ENCODE data around the gene USP20. TPM values are rescaled to one million over a fixed set of nuclear protein-coding genes. Genes with fewer than 3 reads are reported as not detected.

USP20 gene
- total and polyA plus RNA-seq, 10 of the 15 experiments (the other 5 are each of a cell fraction or from before 2014, with no cell fraction given), result 0.66 to 23.3 (median 11.0) TPM

DNA sequence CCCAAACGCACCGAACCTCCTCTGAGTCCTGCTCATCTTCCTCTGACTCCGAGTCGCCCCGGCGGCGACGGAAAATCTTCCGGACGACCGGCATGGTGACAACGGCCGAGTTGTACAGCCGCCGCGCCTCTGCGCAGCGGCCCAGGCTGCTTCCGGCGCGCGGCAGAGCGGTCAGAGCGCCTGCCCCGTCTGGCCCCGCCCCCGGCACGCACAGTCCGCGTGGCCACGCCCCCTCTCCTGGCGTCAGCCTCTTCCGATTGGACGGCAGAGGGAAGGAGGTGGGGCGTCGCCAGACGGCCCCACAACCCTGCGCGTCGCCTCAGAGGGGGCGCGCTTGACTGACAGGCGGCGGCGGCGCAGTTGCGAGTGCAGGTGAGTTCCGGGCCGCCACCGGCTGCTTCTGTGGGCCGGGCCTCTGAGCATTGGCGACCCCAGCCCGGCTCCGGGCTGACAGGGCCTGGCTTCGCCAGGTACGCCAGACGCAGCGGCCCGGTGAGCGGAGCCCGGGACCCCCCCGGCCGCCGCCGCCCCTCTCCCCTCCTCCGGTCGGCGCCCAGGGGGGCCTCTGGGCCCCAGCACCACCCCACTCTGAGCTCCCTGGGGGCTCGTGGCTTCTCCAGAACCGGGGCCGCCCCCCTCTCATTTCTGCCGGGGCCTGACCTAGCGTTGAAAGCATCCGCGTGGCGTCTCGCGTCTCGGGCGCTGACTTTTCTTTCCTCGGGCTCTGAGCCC lies at the start of gene USP20, which contains the start of gene C9orf78 (continued):
- TF ChIP-seq, protein P1, sequence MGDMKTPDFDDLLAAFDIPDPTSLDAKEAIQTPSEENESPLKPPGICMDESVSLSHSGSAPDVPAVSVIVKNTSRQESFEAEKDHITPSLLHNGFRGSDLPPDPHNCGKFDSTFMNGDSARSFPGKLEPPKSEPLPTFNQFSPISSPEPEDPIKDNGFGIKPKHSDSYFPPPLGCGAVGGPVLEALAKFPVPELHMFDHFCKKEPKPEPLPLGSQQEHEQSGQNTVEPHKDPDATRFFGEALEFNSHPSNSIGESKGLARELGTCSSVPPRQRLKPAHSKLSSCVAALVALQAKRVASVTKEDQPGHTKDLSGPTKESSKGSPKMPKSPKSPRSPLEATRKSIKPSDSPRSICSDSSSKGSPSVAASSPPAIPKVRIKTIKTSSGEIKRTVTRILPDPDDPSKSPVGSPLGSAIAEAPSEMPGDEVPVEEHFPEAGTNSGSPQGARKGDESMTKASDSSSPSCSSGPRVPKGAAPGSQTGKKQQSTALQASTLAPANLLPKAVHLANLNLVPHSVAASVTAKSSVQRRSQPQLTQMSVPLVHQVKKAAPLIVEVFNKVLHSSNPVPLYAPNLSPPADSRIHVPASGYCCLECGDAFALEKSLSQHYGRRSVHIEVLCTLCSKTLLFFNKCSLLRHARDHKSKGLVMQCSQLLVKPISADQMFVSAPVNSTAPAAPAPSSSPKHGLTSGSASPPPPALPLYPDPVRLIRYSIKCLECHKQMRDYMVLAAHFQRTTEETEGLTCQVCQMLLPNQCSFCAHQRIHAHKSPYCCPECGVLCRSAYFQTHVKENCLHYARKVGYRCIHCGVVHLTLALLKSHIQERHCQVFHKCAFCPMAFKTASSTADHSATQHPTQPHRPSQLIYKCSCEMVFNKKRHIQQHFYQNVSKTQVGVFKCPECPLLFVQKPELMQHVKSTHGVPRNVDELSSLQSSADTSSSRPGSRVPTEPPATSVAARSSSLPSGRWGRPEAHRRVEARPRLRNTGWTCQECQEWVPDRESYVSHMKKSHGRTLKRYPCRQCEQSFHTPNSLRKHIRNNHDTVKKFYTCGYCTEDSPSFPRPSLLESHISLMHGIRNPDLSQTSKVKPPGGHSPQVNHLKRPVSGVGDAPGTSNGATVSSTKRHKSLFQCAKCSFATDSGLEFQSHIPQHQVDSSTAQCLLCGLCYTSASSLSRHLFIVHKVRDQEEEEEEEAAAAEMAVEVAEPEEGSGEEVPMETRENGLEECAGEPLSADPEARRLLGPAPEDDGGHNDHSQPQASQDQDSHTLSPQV (IDR thresholded peaks at IDR 0.05), result no peak
- TF ChIP-seq SPI1 (IDR thresholded peaks at IDR 0.05; ENCODE audit: borderline replicate concordance, insufficient read depth, low read depth, low read length) (no peak), ZNF622 (IDR thresholded peaks at IDR 0.05) (no peak), CBFB (IDR thresholded peaks at IDR 0.05; ENCODE audit: low read depth) (peak; percentile 1; the same call in 1 of the 2 replicates), LARP7 (IDR thresholded peaks at IDR 0.05) (0 out of 2 replicates have a peak, but pooled peaks have one; percentile 16), STAT1 (conservative IDR thresholded peaks at IDR 0.05) (peak; percentile 53; the same call in 1 of the 2 replicates), NFIC (IDR thresholded peaks at IDR 0.05; ENCODE audit: low read depth, low read length) (no peak), ETV6 (conservative IDR thresholded peaks at IDR 0.05 in 1 of 2, IDR thresholded peaks at IDR 0.05 in 1 of 2; ENCODE audit: borderline replicate concordance in 1 of 2, low read depth in 1 of 2) (no peak), ZNF24 (IDR thresholded peaks at IDR 0.05) (0 out of 2 replicates have a peak, but pooled peaks have one; percentile 6), MEF2B (IDR thresholded peaks at IDR 0.05; ENCODE audit: partially characterized antibody, poor library complexity, severe bottlenecking) (peak; percentile 55), DPF2 (IDR thresholded peaks at IDR 0.05) (peak; percentile 94), ESRRA (IDR thresholded peaks at IDR 0.05; ENCODE audit: low read length) (no peak), SRF (IDR thresholded peaks at IDR 0.05; ENCODE audit: low read depth in 2 of 2, low read length in 2 of 2) (peak; percentile 11 to 90; a peak in 3 of 4 replicates), MXI1 (IDR thresholded peaks at IDR 0.05; ENCODE audit: low read depth, low read length) (peak; percentile 96), ZSCAN29 (IDR thresholded peaks at IDR 0.05) (no peak), BHLHE40 (IDR thresholded peaks at IDR 0.05; ENCODE audit: borderline replicate concordance in 1 of 2, low read depth in 2 of 2, low read length in 1 of 2) (peak; percentile 94 to 99), BCL11A (IDR thresholded peaks at IDR 0.05; ENCODE audit: low read depth, low read length) (no peak)
- TF ChIP-seq, protein P2, sequence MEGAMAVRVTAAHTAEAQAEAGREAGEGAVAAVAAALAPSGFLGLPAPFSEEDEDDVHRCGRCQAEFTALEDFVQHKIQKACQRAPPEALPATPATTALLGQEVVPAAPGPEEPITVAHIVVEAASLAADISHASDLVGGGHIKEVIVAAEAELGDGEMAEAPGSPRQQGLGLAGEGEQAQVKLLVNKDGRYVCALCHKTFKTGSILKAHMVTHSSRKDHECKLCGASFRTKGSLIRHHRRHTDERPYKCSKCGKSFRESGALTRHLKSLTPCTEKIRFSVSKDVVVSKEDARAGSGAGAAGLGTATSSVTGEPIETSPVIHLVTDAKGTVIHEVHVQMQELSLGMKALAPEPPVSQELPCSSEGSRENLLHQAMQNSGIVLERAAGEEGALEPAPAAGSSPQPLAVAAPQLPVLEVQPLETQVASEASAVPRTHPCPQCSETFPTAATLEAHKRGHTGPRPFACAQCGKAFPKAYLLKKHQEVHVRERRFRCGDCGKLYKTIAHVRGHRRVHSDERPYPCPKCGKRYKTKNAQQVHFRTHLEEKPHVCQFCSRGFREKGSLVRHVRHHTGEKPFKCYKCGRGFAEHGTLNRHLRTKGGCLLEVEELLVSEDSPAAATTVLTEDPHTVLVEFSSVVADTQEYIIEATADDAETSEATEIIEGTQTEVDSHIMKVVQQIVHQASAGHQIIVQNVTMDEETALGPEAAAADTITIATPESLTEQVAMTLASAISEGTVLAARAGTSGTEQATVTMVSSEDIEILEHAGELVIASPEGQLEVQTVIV (IDR thresholded peaks at IDR 0.05; ENCODE audit: borderline replicate concordance, partially characterized antibody), result peak; percentile 13
- TF ChIP-seq, protein P3, sequence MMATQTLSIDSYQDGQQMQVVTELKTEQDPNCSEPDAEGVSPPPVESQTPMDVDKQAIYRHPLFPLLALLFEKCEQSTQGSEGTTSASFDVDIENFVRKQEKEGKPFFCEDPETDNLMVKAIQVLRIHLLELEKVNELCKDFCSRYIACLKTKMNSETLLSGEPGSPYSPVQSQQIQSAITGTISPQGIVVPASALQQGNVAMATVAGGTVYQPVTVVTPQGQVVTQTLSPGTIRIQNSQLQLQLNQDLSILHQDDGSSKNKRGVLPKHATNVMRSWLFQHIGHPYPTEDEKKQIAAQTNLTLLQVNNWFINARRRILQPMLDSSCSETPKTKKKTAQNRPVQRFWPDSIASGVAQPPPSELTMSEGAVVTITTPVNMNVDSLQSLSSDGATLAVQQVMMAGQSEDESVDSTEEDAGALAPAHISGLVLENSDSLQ (IDR thresholded peaks at IDR 0.05), result peak; percentile 98
- TF ChIP-seq, protein P4, sequence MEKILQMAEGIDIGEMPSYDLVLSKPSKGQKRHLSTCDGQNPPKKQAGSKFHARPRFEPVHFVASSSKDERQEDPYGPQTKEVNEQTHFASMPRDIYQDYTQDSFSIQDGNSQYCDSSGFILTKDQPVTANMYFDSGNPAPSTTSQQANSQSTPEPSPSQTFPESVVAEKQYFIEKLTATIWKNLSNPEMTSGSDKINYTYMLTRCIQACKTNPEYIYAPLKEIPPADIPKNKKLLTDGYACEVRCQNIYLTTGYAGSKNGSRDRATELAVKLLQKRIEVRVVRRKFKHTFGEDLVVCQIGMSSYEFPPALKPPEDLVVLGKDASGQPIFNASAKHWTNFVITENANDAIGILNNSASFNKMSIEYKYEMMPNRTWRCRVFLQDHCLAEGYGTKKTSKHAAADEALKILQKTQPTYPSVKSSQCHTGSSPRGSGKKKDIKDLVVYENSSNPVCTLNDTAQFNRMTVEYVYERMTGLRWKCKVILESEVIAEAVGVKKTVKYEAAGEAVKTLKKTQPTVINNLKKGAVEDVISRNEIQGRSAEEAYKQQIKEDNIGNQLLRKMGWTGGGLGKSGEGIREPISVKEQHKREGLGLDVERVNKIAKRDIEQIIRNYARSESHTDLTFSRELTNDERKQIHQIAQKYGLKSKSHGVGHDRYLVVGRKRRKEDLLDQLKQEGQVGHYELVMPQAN (conservative IDR thresholded peaks at IDR 0.05), result peak; percentile 90
